GM18909 (cell line): Measurements from ENCODE around the gene CEP72.
"Not testable (repeated sequence)": the region's sequence is repeated elsewhere in the genome, so short reads cannot be mapped to it uniquely, and the experiment has no call there.

Experiments
- ATAC-seq: cut with Tn5 transposase; IDR thresholded peaks from one replicate; pipeline ENCODE4 v1.9.1; 2021; ENCODE audit warnings: mild to moderate bottlenecking; ENCODE audit not compliant: unreplicated experiment, poor library complexity

Gene CEP72

GRCh38 chr5:693271-694041 lies 81.3 kb downstream of the CEP72 start, which contains the start of gene TPPP:
Gene TPPP (minus strand): TSS chr5:693352. CDS start chr5:678060, 15,292 bp downstream.
- peak; percentile 73 for ATAC-seq

- not testable (repeated sequence) for ATAC-seq
Measured at GRCh38 chr5:694042-694431, 81.9 kb downstream of the CEP72 start.

- ATAC-seq: not testable (repeated sequence)
Measured at GRCh38 chr5:695475-695874, 83.3 kb downstream of the CEP72 start.

- not testable (repeated sequence) for ATAC-seq
Measured at GRCh38 chr5:696191-696590, 84.1 kb downstream of the CEP72 start.

GRCh38 chr5:696753-697702 lies 84.9 kb downstream of the CEP72 start:
- ATAC-seq: not testable (repeated sequence)
